Type B pancreatic cell (in vitro differentiated cells): ENCODE measurements around the gene ACOXL. TPM values are rescaled to one million over a fixed set of nuclear protein-coding genes. Genes with fewer than 3 reads are reported as not detected.
A peak's percentile ranks its signal among the peaks of the same experiment; 100 is the strongest.

Experiments
- DNase-seq: peaks from one replicate; pipeline ENCODE4 v3.0.0; 2021; ENCODE audit warnings: mixed read lengths; ENCODE audit not compliant: unreplicated experiment; ENCODE audit errors: extremely low spot score
- H3K27ac Mint-ChIP-seq: 2 replicates; pipeline ENCODE4 v1.8.0; 2021; ENCODE audit warnings: mild to moderate bottlenecking, mixed read lengths
- H3K27me3 Mint-ChIP-seq: 2 replicates; pipeline ENCODE4 v1.8.0; 2021; ENCODE audit warnings: mixed read lengths
- H3K36me3 Mint-ChIP-seq: 2 replicates; pipeline ENCODE4 v1.8.0; 2021; ENCODE audit warnings: mixed read lengths
- H3K4me1 Mint-ChIP-seq: one replicate; pipeline ENCODE4 v1.8.0; 2021; ENCODE audit warnings: mixed read lengths; ENCODE audit not compliant: unreplicated experiment
- H3K4me3 Mint-ChIP-seq: 2 replicates; pipeline ENCODE4 v1.8.0; 2021; ENCODE audit warnings: mild to moderate bottlenecking, mixed read lengths
- H3K9me3 Mint-ChIP-seq: 2 replicates; pipeline ENCODE4 v1.8.0; 2021; ENCODE audit warnings: mixed read lengths
- CTCF ChIP-seq: fragments of 200-600 bp; sonication (generic); conservative IDR thresholded peaks from 2 replicates; pipeline ENCODE4 v1.5.0; 2021; ENCODE audit warnings: antibody characterized with exemption, mild to moderate bottlenecking
- total RNA-seq: library from RNA; stranded (reverse); gene quantifications from 2 replicates; pipeline ENCODE4 v1.2.1, GENCODE V29; 2021; ENCODE audit warnings: low replicate concordance

Gene ACOXL
- total RNA-seq, 1 donor from 2014 or later = 1.4 TPM

GRCh38 chr2:110995911-110996310 is 263.5 kb downstream of the ACOXL start:
- DNase-seq = no peak
- Mint-ChIP-seq H3K27ac (no peak overlapping the region), H3K4me3 (no peak overlapping the region), H3K36me3 (peaks cover 8% of the 10 kb centered on the region), H3K9me3 (no peaks in the 10 kb centered on the region), H3K4me1 (peaks cover 5% of the 10 kb centered on the region), H3K27me3 (no peaks in the 10 kb centered on the region)
- no peak for TF ChIP-seq CTCF

GRCh38 chr2:110997331-110998045 is 265.1 kb downstream of the ACOXL start:
- H3K9me3 Mint-ChIP-seq = no peaks in the 10 kb centered on the region
- peaks cover 5% of the 10 kb centered on the region for H3K4me1 Mint-ChIP-seq
- DNase-seq = no peak
- H3K27ac Mint-ChIP-seq = no peak overlapping the region
- no peak overlapping the region for H3K4me3 Mint-ChIP-seq
- H3K36me3 Mint-ChIP-seq = peaks cover 4% of the 10 kb centered on the region
- TF ChIP-seq CTCF = no peak
- no peaks in the 10 kb centered on the region for H3K27me3 Mint-ChIP-seq

- no peak for TF ChIP-seq CTCF
- no peaks in the 10 kb centered on the region for H3K27me3 Mint-ChIP-seq
- H3K4me1 Mint-ChIP-seq = peaks cover 5% of the 10 kb centered on the region
- peak overlapping the region; percentile 50 for H3K27ac Mint-ChIP-seq
- H3K36me3 Mint-ChIP-seq = peaks cover 4% of the 10 kb centered on the region
- DNase-seq = no peak
- H3K4me3 Mint-ChIP-seq = no peak overlapping the region
- no peaks in the 10 kb centered on the region for H3K9me3 Mint-ChIP-seq
These were observed 265.9 kb downstream of the ACOXL start for GRCh38 chr2:110998311-110998710.

GRCh38 chr2:110999626-111000025 is 267.3 kb downstream of the ACOXL start:
- no peak for TF ChIP-seq CTCF
- Mint-ChIP-seq H3K36me3 (peaks cover 4% of the 10 kb centered on the region), H3K27ac (no peak overlapping the region), H3K4me1 (peaks cover 5% of the 10 kb centered on the region), H3K4me3 (no peak overlapping the region), H3K27me3 (no peaks in the 10 kb centered on the region), H3K9me3 (peaks cover 7% of the 10 kb centered on the region)
- DNase-seq = no peak

GRCh38 chr2:111005307-111005706 is 272.9 kb downstream of the ACOXL start:
- Mint-ChIP-seq H3K27ac (no peak overlapping the region), H3K4me1 (no peaks in the 10 kb centered on the region), H3K27me3 (no peaks in the 10 kb centered on the region), H3K4me3 (no peak overlapping the region), H3K9me3 (peaks cover 22% of the 10 kb centered on the region), H3K36me3 (no peaks in the 10 kb centered on the region)
- no peak for DNase-seq
- TF ChIP-seq CTCF = no peak

- Mint-ChIP-seq H3K9me3 (peaks cover 22% of the 10 kb centered on the region), H3K27ac (no peak overlapping the region), H3K4me3 (no peak overlapping the region), H3K27me3 (no peaks in the 10 kb centered on the region), H3K4me1 (no peaks in the 10 kb centered on the region), H3K36me3 (no peaks in the 10 kb centered on the region)
- no peak for DNase-seq
- no peak for TF ChIP-seq CTCF
These were observed 273.4 kb downstream of the ACOXL start for GRCh38 chr2:111005821-111006220.
